HCT116 (cell line): ENCODE data around the gene NCKAP5L. TPM values are rescaled to one million over a fixed set of nuclear protein-coding genes. Genes with fewer than 3 reads are reported as not detected.

Experiments
- ATAC-seq: fragments of 200-7000 bp; cut with Tn5 transposase; 2 replicates; pipeline ENCODE4 v1.9.1; 2020; ENCODE audit warnings: mild to moderate bottlenecking, moderate library complexity
- BruUV-seq: library from RNA; stranded (reverse); fragments of 400-500 nt; replicated peaks from 2 replicates; lab custom pipeline; 2021; lab: Mats Ljungman, UMichigan
- CTCF ChIA-PET: fragments of 300-600 bp; sonication (Branson Sonifier 250); formaldehyde crosslinking; loops from one replicate; lab custom pipeline; 2021; ENCODE audit warnings: antibody characterized with exemption; lab: Charles Lee
- POLR2A ChIA-PET: fragments of 300-600, 350-600 bp; sonication (Branson Sonifier 250); formaldehyde crosslinking; loops from one replicate; lab custom pipeline; 2021; ENCODE audit warnings: antibody characterized with exemption; lab: Charles Lee
- RAD21 ChIA-PET, 2 experiments: fragments of 300-600 bp; sonication (Branson Sonifier 250); formaldehyde crosslinking; loops; one replicate each; lab custom pipeline; 2023; ENCODE audit warnings: low total read pairs in 2 of 2; ENCODE audit not compliant: uncharacterized antibody in 2 of 2, unreplicated experiment in 2 of 2, low non-redundant PET in 1 of 2; lab: Charles Lee
- DNase-seq: peaks from one replicate; pipeline ENCODE4 v3.0.0-alpha.2; 2010; ENCODE audit warnings: low read depth, low spot score
- H2AFZ ChIP-seq: fragments of 200-600 bp; shearing (Covaris generic), sonication (generic); 2 replicates; pipeline ENCODE4 v1.6.1; 2017; ENCODE audit warnings: low read depth, mixed run types, mixed read lengths, antibody characterized with exemption, low read length; ENCODE audit not compliant: poor library complexity, severe bottlenecking
- H3K27ac ChIP-seq: 2 replicates; pipeline ENCODE4 v1.5.1; 2012; ENCODE audit warnings: low read depth, low read length
- H3K27me3 ChIP-seq: fragments of 200-600 bp; sonication (generic); 2 replicates; pipeline ENCODE4 v1.6.1; 2016; ENCODE audit warnings: mixed run types, low read length, mixed read lengths; ENCODE audit not compliant: insufficient read depth
- H3K36me3 ChIP-seq, 2 experiments: fragments of 200-500 bp in 1 of 2; fragments of 200-600 bp in 1 of 2; sonication (Bioruptor generic) in 1 of 2; sonication (generic) in 1 of 2; 2 replicates each; pipeline versions ENCODE4 v1.5.1 to v1.6.1; 2014 to 2016; ENCODE audit warnings: low read length in 2 of 2, inconsistent platforms in 1 of 2, mixed read lengths in 1 of 2, mixed run types in 1 of 2; ENCODE audit not compliant: insufficient read depth in 2 of 2, control insufficient read depth in 1 of 2
- H3K4me1 ChIP-seq, 2 experiments: fragments of 200-600 bp in 1 of 2; sonication (generic) in 1 of 2; 2 replicates each; pipeline versions ENCODE4 v1.5.1 to v1.6.1; 2012 to 2017; ENCODE audit warnings: low read length in 2 of 2, inconsistent platforms in 1 of 2, mild to moderate bottlenecking in 1 of 2, mixed read lengths in 1 of 2, mixed run types in 1 of 2, moderate library complexity in 1 of 2; ENCODE audit not compliant: insufficient read depth in 2 of 2, control insufficient read depth in 1 of 2
- H3K4me2 ChIP-seq: fragments of 200-600 bp; sonication (generic); 2 replicates; pipeline ENCODE4 v1.6.1; 2017; ENCODE audit warnings: mixed run types, low read length, mixed read lengths
- H3K4me3 ChIP-seq, 2 experiments: fragments of 200-600 bp in 1 of 2; sonication (generic) in 1 of 2; replicated peaks in 1 of 2; 2 replicates each; pipeline ENCODE4 v1.5.1; 2011 to 2016; ENCODE audit warnings: low read length in 2 of 2, control low read depth in 1 of 2, low read depth in 1 of 2, mild to moderate bottlenecking in 1 of 2, mixed read lengths in 1 of 2, mixed run types in 1 of 2
- H3K79me2 ChIP-seq: fragments of 200-600 bp; sonication (generic); 2 replicates; pipeline ENCODE4 v1.6.1; 2017; ENCODE audit warnings: mild to moderate bottlenecking, mixed run types, low read length, moderate library complexity, mixed read lengths; ENCODE audit not compliant: insufficient read depth
- H3K9ac ChIP-seq: fragments of 200-600 bp; sonication (generic); 2 replicates; pipeline ENCODE4 v1.6.1; 2016; ENCODE audit warnings: low read length, mixed read lengths
- H3K9me2 ChIP-seq: fragments of 200-600 bp; sonication (generic), shearing (Covaris generic); 2 replicates; pipeline ENCODE4 v1.6.1; 2017; ENCODE audit warnings: mixed run types, mild to moderate bottlenecking, moderate library complexity; ENCODE audit not compliant: insufficient read depth
- H3K9me3 ChIP-seq, 2 experiments: fragments of 200-500 bp in 1 of 2; fragments of 200-600 bp in 1 of 2; sonication (Bioruptor generic) in 1 of 2; sonication (generic) in 1 of 2; 2 replicates each; pipeline ENCODE4 v1.6.1; 2014 to 2017; ENCODE audit warnings: low read length in 2 of 2, mixed read lengths in 2 of 2, inconsistent platforms in 1 of 2, low read depth in 1 of 2, mild to moderate bottlenecking in 1 of 2, mixed run types in 1 of 2, moderate library complexity in 1 of 2; ENCODE audit not compliant: control insufficient read depth in 1 of 2, insufficient read depth in 1 of 2
- H4K20me1 ChIP-seq: fragments of 200-600 bp; sonication (generic), shearing (Covaris generic); 2 replicates; pipeline ENCODE4 v1.6.1; 2017; ENCODE audit warnings: mixed run types, mild to moderate bottlenecking, moderate library complexity; ENCODE audit not compliant: insufficient read depth
- ATF3 ChIP-seq: IDR thresholded peaks from 2 replicates; pipeline ENCODE4 v1.6.1; 2012
- CBX3 ChIP-seq: IDR thresholded peaks from 2 replicates; pipeline ENCODE4 v1.6.1; 2012; ENCODE audit warnings: low read depth
- EGR1 ChIP-seq: IDR thresholded peaks from 2 replicates; pipeline ENCODE4 v1.6.1; 2012; ENCODE audit warnings: low read depth
- EZH2 ChIP-seq: fragments of 200-600 bp; sonication (generic); IDR thresholded peaks from 2 replicates; pipeline ENCODE4 v1.6.1; 2017; ENCODE audit warnings: antibody characterized with exemption, mixed run types
- EZH2phosphoT487 ChIP-seq: fragments of 200-600 bp; IDR thresholded peaks from 2 replicates; pipeline ENCODE4 v1.6.1; 2018; ENCODE audit warnings: antibody characterized with exemption, borderline replicate concordance
- FOSL1 ChIP-seq: IDR thresholded peaks from 2 replicates; pipeline ENCODE4 v1.6.1; 2012; ENCODE audit warnings: low read depth
- POLR2A ChIP-seq: IDR thresholded peaks from 2 replicates; pipeline ENCODE4 v1.7.0; 2011; ENCODE audit warnings: borderline replicate concordance; ENCODE audit not compliant: insufficient read depth, insufficient read length; ENCODE audit errors: extremely low read depth
- RAD21 ChIP-seq: IDR thresholded peaks from 2 replicates; pipeline ENCODE4 v1.6.1; 2012; ENCODE audit warnings: low read depth, mild to moderate bottlenecking
- SIN3A ChIP-seq: IDR thresholded peaks from 2 replicates; pipeline ENCODE4 v1.6.1; 2012; ENCODE audit warnings: low read depth
- SP1 ChIP-seq: IDR thresholded peaks from 2 replicates; pipeline ENCODE4 v1.6.1; 2012; ENCODE audit warnings: low read depth
- SRF ChIP-seq: IDR thresholded peaks from 2 replicates; pipeline ENCODE4 v1.6.1; 2012; ENCODE audit warnings: low read depth
- YY1 ChIP-seq: IDR thresholded peaks from 2 replicates; pipeline ENCODE4 v1.6.1; 2011; ENCODE audit warnings: low read length, low read depth, moderate library complexity, mild to moderate bottlenecking; ENCODE audit not compliant: insufficient replicate concordance; ENCODE audit errors: extremely low read depth
- ZFX ChIP-seq: fragments of 450-650 bp; IDR thresholded peaks from 2 replicates; pipeline ENCODE4 v1.6.1; 2017
- ZNF274 ChIP-seq: fragments of 200-500 bp; sonication (Bioruptor generic); IDR thresholded peaks from 2 replicates; pipeline ENCODE4 v1.6.1; 2014; ENCODE audit warnings: mild to moderate bottlenecking, low read depth, low read length, inconsistent platforms
- intact Hi-C: fragments of 100-400 bp; cut with micrococcal nuclease; formaldehyde crosslinking; loops from 2 replicates; pipeline ENCODE4 v1.10.0; 2022
- total RNA-seq: library from RNA; stranded (reverse); gene quantifications from one replicate; pipeline ENCODE4 v1.2.1, GENCODE V29; 2021; ENCODE audit not compliant: unreplicated experiment
- TF ChIP-seq, protein P1 (sequence below): IDR thresholded peaks from 2 replicates; pipeline ENCODE4 v1.6.1; 2011; ENCODE audit warnings: mild to moderate bottlenecking, low read length, moderate library complexity; ENCODE audit not compliant: insufficient replicate concordance; ENCODE audit errors: extremely low read depth
- TF ChIP-seq, protein P2 (sequence below), 3 experiments: fragments of 200-600 bp in 1 of 3; sonication (generic) in 1 of 3; IDR thresholded peaks in 2 of 3; conservative IDR thresholded peaks in 1 of 3; 2 replicates each; pipeline ENCODE4 v1.5.1; 2012 to 2017; ENCODE audit warnings: low read depth in 2 of 3, low read length in 2 of 3, antibody characterized with exemption in 1 of 3, borderline replicate concordance in 1 of 3, control low read depth in 1 of 3, mild to moderate bottlenecking in 1 of 3, mixed read lengths in 1 of 3, mixed run types in 1 of 3, moderate library complexity in 1 of 3; ENCODE audit not compliant: insufficient read depth in 1 of 3
- TF ChIP-seq, protein P3 (sequence below): IDR thresholded peaks from 2 replicates; pipeline ENCODE4 v1.6.1; 2012; ENCODE audit warnings: low read depth

Gene NCKAP5L
- total RNA-seq, 1 experiment from 2014 or later, result 12.1 TPM

DNA sequence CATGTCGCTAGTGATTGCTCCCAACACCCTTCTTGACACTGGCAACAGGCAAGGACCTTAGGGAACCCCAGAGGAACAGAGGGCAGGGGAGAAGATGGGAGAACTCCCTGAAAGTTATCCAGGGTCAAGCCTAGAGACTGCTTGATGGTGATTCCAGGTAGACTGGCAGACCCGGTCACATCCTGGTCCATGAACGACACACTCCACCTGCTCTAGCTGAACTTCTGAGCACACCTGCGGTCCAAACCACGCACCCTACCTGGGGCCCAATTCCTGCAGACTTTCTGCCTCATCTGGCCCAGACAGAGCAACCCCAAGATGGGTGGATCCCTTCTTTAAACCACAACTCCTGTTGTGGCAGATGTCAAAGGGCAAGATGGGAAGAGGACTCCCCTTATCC is 34.2 kb downstream of the NCKAP5L start (continued):
- TF ChIP-seq, protein P1, sequence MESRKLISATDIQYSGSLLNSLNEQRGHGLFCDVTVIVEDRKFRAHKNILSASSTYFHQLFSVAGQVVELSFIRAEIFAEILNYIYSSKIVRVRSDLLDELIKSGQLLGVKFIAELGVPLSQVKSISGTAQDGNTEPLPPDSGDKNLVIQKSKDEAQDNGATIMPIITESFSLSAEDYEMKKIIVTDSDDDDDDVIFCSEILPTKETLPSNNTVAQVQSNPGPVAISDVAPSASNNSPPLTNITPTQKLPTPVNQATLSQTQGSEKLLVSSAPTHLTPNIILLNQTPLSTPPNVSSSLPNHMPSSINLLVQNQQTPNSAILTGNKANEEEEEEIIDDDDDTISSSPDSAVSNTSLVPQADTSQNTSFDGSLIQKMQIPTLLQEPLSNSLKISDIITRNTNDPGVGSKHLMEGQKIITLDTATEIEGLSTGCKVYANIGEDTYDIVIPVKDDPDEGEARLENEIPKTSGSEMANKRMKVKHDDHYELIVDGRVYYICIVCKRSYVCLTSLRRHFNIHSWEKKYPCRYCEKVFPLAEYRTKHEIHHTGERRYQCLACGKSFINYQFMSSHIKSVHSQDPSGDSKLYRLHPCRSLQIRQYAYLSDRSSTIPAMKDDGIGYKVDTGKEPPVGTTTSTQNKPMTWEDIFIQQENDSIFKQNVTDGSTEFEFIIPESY, result no peak
- TF ChIP-seq ATF3 (no peak), ZNF274 (no peak), FOSL1 (no peak)

DNA sequence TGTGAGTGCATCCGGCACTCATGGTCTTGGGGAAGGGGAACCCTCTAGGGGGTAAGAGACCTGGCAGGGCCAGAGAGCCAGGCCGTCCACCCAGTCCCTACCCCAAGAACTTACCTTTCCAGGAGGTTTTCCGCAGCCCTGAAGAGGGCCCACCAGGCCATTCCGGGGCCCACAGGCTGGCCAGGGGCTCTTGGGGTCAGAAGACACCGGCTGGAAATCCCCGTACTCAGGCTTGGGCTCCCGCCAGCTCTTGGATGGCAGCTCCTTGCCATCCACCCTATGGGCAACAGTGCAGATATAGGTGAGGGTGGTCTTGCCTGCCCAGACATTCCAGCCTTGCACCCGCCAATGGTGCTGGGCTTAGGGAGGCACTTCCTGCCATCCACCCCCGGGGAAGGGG is 34.6 kb downstream of the NCKAP5L start:
- Histone ChIP-seq H3K36me3 (no peaks in the 10 kb centered on the region; a peak in 1 of 4 replicates), H3K27me3 (no peaks in the 10 kb centered on the region), H3K9me2 (no peaks in the 10 kb centered on the region), H4K20me1 (no peaks in the 10 kb centered on the region), H3K4me1 (no peaks in the 10 kb centered on the region), H3K4me2 (no peak overlapping the region), H2AFZ (no peak overlapping the region), H3K27ac (no peak overlapping the region), H3K79me2 (no peaks in the 10 kb centered on the region)
- ChIA-PET RAD21 (no interaction called here), CTCF (no interaction called here)
- ATAC-seq, result no peak
- BruUV-seq, result no TSS peak
- intact Hi-C loops, result no loop called here
- TF ChIP-seq EGR1 (no peak), EZH2 (no peak), SP1 (no peak), CBX3 (no peak), ZNF274 (no peak), ZFX (no peak), RAD21 (no peak), ATF3 (no peak), SIN3A (no peak), POLR2A (no peak), SRF (no peak), EZH2phosphoT487 (no peak), YY1 (no peak), FOSL1 (no peak)
- TF ChIP-seq, protein P2, sequence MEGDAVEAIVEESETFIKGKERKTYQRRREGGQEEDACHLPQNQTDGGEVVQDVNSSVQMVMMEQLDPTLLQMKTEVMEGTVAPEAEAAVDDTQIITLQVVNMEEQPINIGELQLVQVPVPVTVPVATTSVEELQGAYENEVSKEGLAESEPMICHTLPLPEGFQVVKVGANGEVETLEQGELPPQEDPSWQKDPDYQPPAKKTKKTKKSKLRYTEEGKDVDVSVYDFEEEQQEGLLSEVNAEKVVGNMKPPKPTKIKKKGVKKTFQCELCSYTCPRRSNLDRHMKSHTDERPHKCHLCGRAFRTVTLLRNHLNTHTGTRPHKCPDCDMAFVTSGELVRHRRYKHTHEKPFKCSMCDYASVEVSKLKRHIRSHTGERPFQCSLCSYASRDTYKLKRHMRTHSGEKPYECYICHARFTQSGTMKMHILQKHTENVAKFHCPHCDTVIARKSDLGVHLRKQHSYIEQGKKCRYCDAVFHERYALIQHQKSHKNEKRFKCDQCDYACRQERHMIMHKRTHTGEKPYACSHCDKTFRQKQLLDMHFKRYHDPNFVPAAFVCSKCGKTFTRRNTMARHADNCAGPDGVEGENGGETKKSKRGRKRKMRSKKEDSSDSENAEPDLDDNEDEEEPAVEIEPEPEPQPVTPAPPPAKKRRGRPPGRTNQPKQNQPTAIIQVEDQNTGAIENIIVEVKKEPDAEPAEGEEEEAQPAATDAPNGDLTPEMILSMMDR (IDR thresholded peaks at IDR 0.05 in 2 of 3, conservative IDR thresholded peaks at IDR 0.05 in 1 of 3; ENCODE audit: borderline replicate concordance in 1 of 3, insufficient read depth in 1 of 3, low read depth in 2 of 3, low read length in 2 of 3), result no peak
- TF ChIP-seq, protein P3, sequence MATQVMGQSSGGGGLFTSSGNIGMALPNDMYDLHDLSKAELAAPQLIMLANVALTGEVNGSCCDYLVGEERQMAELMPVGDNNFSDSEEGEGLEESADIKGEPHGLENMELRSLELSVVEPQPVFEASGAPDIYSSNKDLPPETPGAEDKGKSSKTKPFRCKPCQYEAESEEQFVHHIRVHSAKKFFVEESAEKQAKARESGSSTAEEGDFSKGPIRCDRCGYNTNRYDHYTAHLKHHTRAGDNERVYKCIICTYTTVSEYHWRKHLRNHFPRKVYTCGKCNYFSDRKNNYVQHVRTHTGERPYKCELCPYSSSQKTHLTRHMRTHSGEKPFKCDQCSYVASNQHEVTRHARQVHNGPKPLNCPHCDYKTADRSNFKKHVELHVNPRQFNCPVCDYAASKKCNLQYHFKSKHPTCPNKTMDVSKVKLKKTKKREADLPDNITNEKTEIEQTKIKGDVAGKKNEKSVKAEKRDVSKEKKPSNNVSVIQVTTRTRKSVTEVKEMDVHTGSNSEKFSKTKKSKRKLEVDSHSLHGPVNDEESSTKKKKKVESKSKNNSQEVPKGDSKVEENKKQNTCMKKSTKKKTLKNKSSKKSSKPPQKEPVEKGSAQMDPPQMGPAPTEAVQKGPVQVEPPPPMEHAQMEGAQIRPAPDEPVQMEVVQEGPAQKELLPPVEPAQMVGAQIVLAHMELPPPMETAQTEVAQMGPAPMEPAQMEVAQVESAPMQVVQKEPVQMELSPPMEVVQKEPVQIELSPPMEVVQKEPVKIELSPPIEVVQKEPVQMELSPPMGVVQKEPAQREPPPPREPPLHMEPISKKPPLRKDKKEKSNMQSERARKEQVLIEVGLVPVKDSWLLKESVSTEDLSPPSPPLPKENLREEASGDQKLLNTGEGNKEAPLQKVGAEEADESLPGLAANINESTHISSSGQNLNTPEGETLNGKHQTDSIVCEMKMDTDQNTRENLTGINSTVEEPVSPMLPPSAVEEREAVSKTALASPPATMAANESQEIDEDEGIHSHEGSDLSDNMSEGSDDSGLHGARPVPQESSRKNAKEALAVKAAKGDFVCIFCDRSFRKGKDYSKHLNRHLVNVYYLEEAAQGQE, result no peak
- TF ChIP-seq, all 23 proteins: peak for 0
- Histone ChIP-seq H3K9me3 (no peaks in the 10 kb centered on the region), H3K9ac (no peak overlapping the region), H3K4me3 (no peak overlapping the region)
- POLR2A ChIA-PET, result no interaction called here
- DNase-seq, result no peak
